Measurements from ENCODE around the gene MPV17L.
"Not testable (repeated sequence)": the region's sequence is repeated elsewhere in the genome, so short reads cannot be mapped to it uniquely, and the experiment has no call there.

MPV17L gene

DNA sequence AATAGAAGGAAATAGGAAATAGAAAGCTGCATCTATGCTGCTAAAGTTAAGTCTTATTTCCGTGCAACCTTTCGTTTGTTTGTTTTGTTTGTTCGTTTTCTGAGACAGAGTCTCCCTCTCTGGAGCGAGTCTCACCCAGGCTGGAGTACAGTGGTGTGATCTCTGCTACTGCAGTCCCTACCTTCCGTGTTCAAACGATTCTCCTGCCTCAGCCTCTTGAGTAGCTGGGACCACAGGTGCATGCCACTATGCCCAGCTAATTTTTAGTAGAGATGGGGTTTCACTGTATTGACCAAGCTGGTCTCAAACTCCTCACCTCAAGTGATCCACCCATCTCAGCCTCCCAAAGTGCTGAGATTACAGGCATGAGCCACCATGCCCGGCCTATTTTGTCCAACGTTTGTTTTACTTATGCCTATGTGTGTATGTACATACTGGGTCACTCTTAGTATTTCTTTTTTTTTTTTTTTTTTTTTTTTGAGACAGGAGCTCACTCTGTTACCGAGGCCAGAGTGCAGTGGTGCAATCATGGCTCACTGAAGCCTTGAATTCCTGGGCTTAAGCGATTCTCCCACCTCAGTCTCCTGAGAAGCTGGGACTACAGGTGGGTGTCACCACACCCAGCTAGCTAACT is 55.7 kb downstream of the MPV17L start:
- no peak for DNase-seq (ENCODE audit: low spot score)

- DNase-seq (ENCODE audit: low spot score) = no peak
Measured at GRCh38 chr16:15452246-15452855, 56.8 kb downstream of the MPV17L start.

- not testable (repeated sequence) for DNase-seq (ENCODE audit: low spot score)
Measured at GRCh38 chr16:15453296-15453695, 57.7 kb downstream of the MPV17L start.

DNA sequence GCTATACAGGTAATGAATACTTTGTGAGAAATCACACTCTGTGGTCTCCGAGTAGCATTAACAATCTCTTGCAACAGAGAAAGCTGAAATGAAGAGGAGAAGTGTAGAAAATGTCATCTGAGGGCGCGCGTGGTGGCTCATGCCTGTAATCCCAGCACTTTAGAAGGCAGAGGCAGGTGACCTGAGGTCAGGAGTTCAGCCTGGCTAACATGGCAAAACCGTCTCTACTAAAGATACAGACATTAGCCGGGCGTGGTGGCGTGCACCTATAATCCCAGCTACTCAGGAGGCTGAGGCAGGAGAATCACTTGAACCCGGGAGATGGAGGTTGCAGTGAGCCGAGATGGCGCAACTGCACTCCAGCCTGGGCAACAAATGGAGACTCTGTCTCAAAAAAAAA is 59.4 kb downstream of the MPV17L start:
- DNase-seq (ENCODE audit: low spot score) = not testable (repeated sequence)

DNA sequence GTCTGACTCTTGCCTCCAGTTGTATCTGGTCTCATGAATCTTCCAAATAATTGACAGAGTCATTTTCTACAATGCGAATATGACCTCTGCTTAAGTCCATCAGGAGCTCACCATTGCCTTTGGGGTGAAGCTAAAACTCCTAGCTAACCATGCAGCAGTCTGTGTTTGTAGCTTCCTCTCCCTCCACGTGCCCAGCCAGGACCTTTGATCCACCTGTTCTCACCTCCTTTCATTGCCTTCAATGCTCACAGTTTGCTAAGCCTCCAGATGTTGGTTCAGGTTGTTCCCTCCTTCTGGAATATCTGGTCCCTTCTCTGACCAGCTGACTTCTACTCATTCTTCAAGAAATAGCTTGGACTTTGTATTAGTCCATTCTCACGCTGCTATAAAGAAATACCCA is 61.8 kb downstream of the MPV17L start:
- DNase-seq (ENCODE audit: low spot score) = no peak

- no peak for DNase-seq (ENCODE audit: low spot score)
Measured at GRCh38 chr16:15457958-15458357, 62.4 kb downstream of the MPV17L start.

DNA sequence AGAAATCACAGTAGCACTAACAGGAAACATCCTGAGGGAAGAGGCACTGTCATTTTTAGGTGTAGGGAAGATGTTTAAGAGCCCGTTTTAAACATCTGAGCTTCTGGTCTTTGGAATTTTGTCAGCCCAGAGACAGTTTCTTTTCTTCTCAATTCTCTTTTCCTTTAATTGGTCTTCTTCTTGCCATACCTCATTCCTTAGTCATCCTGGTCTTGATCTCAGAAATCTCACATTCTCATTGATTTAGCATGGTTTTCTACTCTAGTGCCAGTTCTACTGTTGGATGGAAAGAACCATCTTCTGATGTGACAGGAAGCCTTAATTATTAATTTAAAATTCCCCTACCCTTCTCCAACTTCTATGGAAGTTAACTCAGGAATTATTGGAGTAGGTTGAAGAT is 64.2 kb downstream of the MPV17L start:
- DNase-seq (ENCODE audit: low spot score) = no peak

DNA sequence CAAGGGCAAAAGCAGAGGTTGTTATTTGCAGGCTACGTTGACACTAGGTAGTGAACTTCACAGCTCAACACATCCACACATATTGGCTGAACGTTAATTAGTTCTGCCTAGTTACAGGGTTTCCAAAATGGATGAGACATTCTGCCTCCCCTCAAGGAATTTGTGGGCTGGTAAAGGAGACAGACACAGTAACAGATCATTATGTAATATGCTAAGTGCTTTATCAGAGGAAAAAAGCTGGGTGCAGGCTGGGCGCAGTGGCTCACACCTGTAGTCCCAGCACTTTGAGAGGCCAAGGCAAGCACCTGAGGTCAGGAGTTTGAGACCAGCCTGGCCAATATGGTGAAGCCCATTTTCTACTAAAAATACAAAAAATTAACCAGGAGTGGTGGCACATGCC is 65.0 kb downstream of the MPV17L start:
- DNase-seq (ENCODE audit: low spot score) = no peak

- no peak for DNase-seq (ENCODE audit: low spot score)
Measured at GRCh38 chr16:15461376-15461775, 65.8 kb downstream of the MPV17L start.
